KBM-7 (cell line): ENCODE measurements around the gene MYH13.

Source experiments
- DNase-seq: peaks from one replicate; pipeline ENCODE4 v3.0.0-alpha.2; 2015
- in situ Hi-C: fragments of 300-500 bp; cut with MboI; formaldehyde crosslinking; loops from 2 replicates; pipeline ENCODE4 v1.14.3; 2020; ENCODE audit warnings: low sequenced_read_pairs, low pct_unique_long_range_greater_than_20kb, mixed read lengths

Gene MYH13

GRCh38 chr17:10372906-10373305, at the start of gene MYH13:
TSS of gene MYH13 (minus strand) at chr17:10373006. CDS start at chr17:10364530, 8,476 bp downstream.
- in situ Hi-C loops = loop anchor here (25.0 kb wide), 1 partner anchor 436 kb away; no protein-coding TSS in a partner anchor
- DNase-seq = no peak

DNA sequence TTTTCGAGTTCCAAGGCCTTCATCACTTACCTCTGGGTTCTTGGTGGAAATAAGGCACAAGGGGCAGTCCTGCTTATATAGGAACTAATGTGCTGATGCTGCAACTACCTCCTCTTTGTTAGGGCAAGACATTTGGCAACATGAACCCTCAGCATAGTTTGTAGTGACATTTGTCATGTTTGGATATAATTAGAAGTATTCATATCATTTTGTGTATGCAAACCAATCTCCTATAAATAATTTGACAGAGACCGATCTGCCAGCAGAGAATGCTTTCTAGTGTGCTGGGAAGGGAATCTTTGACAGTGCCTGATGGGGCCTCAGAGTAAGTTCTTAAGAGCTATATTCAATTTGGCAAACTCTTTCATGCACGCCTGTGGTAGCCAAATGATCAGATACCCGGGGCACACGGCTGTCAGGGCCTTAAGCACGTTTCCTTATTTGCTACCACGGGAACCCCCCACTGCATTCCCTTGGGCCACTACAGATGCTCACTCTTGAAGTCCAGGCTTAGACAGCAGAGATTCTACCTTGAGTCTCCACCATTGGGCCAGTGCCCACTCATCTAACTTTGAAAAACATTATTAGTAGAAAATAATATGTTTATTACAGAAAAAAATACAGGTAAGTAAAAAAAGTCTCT, 49.2 kb upstream of the MYH13 start, which contains the start of gene MYH8:
TSS of gene MYH8 (minus strand) at position 51 of the 643 bp plus-strand sequence. CDS start 1,723 bp downstream, outside the sequence.
- no peak for DNase-seq
- in situ Hi-C loops = no loop called here

DNA sequence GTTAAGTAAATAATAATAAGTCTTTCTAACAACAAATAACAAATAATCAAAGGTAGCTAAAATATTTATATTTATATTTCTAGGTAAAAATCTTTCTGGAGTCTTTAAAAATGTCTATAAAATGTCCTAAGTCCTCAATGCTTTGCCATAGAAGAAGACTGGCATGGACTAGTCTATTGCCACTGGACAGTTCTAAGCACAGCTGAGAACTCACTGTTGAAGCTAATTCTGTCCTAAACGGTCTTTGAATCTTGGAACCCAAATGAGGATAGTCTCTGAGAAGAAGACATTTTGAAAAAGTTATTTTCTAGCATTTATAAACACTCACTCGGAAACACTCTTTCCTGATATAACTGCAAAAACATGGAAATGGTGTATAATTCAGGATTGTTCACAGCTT, 48.4 kb upstream of the MYH13 start:
- in situ Hi-C loops = no loop called here
- DNase-seq = no peak

GRCh38 chr17:10420811-10421210, 48.0 kb upstream of the MYH13 start:
- DNase-seq = no peak
- in situ Hi-C loops = no loop called here

DNA sequence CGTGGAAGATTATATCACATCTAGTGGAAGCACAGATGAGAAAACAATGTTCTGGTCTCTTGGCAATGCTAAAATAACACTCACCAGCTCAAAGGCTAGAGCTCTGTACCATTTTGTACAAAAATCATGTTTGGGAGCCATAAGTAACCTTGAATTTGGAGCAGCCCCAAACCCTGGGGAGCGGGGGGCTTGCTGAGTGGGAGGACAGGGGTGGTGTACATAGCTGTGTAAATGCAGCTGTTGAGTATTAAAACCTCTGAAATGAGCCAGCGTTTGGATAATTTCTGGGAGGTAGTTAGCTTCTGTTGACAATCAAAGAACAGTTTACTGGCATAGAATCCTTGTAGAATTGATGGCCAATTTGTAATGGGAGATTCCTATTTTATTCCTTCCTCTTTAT, 44.6 kb upstream of the MYH13 start:
- DNase-seq = no peak
- in situ Hi-C loops = no loop called here

GRCh38 chr17:10415161-10415560, 42.4 kb upstream of the MYH13 start:
- in situ Hi-C loops = no loop called here

GRCh38 chr17:10403589-10403988, 30.8 kb upstream of the MYH13 start:
- in situ Hi-C loops = no loop called here
- no peak for DNase-seq

More at GRCh38 chr17:10415161-10415560, 42.4 kb upstream of the MYH13 start:
- no peak for DNase-seq

GRCh38 chr17:10398352-10398751, 25.5 kb upstream of the MYH13 start:
- no peak for DNase-seq
- in situ Hi-C loops = loop anchor here (25.0 kb wide), 1 partner anchor 111 kb away; no protein-coding TSS in a partner anchor

DNA sequence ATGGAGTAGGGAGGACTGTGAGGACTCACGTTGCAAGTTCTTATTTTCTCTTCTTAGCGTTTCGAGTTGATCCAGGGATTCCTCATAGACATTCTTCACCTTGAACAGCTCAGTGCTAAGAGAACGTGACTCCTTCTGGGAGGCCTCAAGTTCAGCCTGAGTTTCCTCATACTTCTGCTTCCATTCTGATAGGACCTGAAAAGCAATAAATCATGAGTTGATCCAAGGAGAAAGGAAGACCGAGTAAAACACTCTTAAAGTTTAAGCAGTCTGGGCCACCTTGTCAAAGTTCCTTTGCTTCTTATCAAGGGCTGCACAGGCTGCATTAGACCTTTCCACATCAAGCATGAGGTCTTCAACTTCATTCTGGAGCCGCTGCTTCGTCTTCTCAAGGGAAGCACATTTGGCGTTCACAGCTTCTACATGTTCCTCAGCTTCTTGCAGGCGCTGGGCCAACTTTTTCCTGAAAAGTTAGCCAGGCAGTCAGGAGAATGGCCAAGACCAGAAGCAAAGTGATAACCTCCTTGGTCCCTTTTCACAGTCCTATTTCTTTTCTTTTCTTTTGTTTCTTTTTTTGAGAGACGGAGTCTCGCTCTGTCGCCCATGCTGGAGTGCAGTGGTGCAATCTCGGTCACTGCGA, 23.8 kb upstream of the MYH13 start:
- in situ Hi-C loops = loop anchor here (25.0 kb wide), 1 partner anchor 109 kb away; no protein-coding TSS in a partner anchor
- no peak for DNase-seq

DNA sequence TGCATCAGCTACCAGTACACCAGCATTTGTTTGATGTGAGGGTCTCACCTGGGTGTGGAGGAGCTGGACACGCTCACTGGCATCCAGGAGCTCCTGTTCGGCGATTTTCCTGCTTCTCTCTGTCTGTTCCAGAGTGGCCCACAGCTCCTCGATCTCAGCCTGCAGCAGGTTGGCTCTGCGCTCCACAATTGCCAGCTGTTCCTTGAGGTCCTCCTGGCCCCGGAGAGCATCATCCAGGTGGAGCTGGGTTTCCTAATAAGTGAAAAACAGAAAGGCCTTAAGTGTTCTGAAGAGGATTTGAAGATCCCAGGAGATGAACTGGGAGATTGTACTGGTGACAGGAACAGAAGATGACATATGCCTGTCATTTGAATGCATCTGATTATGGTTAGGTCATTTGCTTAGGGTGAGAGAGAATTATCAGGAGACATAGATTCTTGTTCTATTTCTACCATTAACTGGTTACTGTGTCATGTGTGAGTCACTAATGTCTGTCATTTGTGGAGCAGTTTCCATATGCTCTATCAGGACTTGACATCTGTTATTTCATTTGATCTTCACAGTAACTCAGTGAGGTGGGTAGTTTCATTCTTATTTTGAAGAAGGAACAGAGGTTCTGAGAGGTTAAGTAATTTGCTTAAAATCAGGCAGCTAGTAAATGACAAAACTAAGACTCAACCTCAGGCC, 21.5 kb upstream of the MYH13 start:
- in situ Hi-C loops = loop anchor here (25.0 kb wide), 1 partner anchor 107 kb away; no protein-coding TSS in a partner anchor
- no peak for DNase-seq

- in situ Hi-C loops = loop anchor here (25.0 kb wide), 1 partner anchor 106 kb away; no protein-coding TSS in a partner anchor
- no peak for DNase-seq
Observed at GRCh38 chr17:10392880-10393279, 20.1 kb upstream of the MYH13 start.

GRCh38 chr17:10385871-10386270, 13.1 kb upstream of the MYH13 start:
- in situ Hi-C loops = loop anchor here (25.0 kb wide), 1 partner anchor 99 kb away; no protein-coding TSS in a partner anchor
- no peak for DNase-seq

GRCh38 chr17:10384175-10384574, 11.4 kb upstream of the MYH13 start:
- DNase-seq = no peak
- in situ Hi-C loops = loop anchor here (25.0 kb wide), 1 partner anchor 97 kb away; no protein-coding TSS in a partner anchor

DNA sequence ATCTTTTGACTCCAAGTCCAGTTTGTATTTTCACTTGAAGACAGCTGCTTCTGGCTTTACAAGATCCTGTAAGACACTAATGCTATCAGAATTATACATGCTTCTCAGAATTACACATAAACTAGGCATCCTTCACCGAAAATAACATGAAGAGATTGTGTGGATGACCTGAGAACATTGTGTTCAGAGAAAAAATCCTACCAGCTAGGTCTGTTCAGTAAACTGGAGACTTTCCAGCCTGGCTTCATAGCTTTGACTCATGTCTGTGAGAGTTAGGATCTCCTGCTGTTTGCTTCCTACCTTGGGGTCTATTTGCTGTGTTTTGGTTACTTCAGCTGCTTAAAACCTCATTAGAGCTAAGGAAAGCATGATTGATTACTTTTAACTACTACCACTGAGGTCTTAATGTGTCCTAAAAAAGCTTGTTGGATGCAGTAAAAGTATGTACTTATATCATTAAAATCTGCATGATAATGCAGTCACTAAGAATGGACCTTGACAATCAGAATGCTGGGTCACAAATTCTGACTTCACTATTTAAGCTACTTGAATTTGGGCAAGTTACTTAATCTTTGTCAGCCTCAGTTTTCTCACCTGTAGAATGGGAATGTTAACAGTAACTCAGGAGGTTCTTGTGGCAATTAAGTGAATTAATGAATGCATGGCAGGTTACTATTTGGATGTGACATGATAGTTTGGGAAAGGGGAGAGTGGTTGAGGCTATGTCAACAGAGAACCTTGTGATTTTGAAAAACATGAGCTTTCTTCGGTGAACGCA, 8.0 kb upstream of the MYH13 start:
- DNase-seq = no peak
- in situ Hi-C loops = loop anchor here (25.0 kb wide), 1 partner anchor 94 kb away; no protein-coding TSS in a partner anchor

DNA sequence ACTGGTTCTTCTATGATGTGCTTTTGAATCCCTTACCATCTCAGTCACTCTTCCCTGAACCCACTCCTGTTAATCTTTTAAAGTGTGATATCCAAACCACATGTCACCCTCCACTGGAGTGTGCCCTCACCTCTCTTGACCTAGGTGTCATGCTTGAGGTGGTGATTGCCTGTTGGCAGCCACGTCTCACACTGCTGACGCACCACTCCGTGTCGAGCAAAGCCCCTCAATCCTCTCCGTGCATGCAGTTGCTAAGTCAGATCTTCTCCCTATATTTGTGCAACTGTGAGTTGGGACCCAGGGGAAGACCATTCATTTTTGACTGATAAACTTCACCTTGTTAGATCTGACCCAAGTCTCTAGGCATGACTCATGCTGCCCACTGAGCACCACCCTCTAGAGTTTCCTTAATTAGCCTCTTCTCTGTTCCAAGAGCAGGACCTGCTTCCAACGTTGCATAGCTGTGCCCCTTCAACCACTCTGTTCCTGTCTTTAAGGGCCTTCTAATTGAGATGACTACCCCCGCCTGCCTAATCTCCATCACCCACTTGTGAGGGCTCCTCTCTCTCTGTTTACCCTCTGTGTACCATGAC, 2.7 kb downstream of the MYH13 start:
- DNase-seq = no peak
- in situ Hi-C loops = loop anchor here (25.0 kb wide), 1 partner anchor 433 kb away; no protein-coding TSS in a partner anchor

- in situ Hi-C loops = loop anchor here (25.0 kb wide), 1 partner anchor 432 kb away; no protein-coding TSS in a partner anchor
- DNase-seq = no peak
Observed at GRCh38 chr17:10369239-10369638, 3.6 kb downstream of the MYH13 start.

GRCh38 chr17:10368561-10368960, 4.2 kb downstream of the MYH13 start:
- no peak for DNase-seq
- in situ Hi-C loops = loop anchor here (25.0 kb wide), 1 partner anchor 431 kb away; no protein-coding TSS in a partner anchor

DNA sequence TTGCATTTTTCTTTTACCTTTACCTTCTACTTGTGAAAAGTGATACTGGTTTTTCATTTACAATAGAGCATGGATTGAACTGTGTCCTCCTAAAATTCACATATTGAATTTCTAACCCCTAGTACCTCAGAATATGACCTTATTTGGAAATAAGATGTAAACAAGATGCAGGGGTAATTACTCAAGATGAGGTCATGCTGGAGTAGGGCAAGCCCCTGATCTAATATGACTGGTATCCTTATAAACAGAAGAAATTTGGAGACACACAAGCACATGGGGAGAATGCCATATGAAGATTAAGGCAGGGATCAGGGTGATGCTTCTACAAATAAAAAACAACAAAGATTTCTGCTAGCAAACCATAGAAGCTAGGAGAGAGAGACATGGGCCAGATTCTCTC, 12.2 kb downstream of the MYH13 start:
- in situ Hi-C loops = loop anchor here (25.0 kb wide), 1 partner anchor 423 kb away; no protein-coding TSS in a partner anchor
- no peak for DNase-seq
